K562 (cell line): ENCODE measurements around the gene SFR1. TPM values are rescaled to one million over a fixed set of nuclear protein-coding genes. Genes with fewer than 3 reads are reported as not detected.

Experiments used
- ATAC-seq: fragments of 200-7000 bp; cut with Tn5 transposase; 3 replicates; pipeline ENCODE4 v1.9.1; 2020; ENCODE audit warnings: moderate library complexity
- BruUV-seq: library from RNA; stranded (reverse); fragments of 400-500 nt; replicated peaks from 2 replicates; lab custom pipeline; 2021; lab: Mats Ljungman, UMichigan
- CTCF ChIA-PET: fragments of 300-600 bp; formaldehyde crosslinking; extraction: SDS; loops from one replicate; lab custom pipeline; 2021; ENCODE audit warnings: low intra/inter-chr PET ratio; lab: Yijun Ruan, JAX
- POLR2A ChIA-PET: fragments of 300-600, 350-650 bp; sonication (Branson Sonifier 250); formaldehyde crosslinking; extraction: SDS; loops from one replicate; lab custom pipeline; 2021; ENCODE audit warnings: antibody characterized with exemption, inconsistent platforms; lab: Yijun Ruan, JAX
- DNase-seq, 4 experiments: peaks; one replicate each; pipeline versions ENCODE4 v3.0.0 to v3.0.0-alpha.2; 2011 to 2018; ENCODE audit warnings: low spot score in 3 of 4, mixed read lengths in 3 of 4; ENCODE audit errors: extremely low read depth in 1 of 4
- FAIRE-seq: peaks from 2 replicates; lab custom pipeline; 2011; peaks lifted over from hg19 to GRCh38; lab: Jason Lieb, UNC
- H2AFZ ChIP-seq: 2 replicates; pipeline ENCODE4 v1.6.0; 2011; ENCODE audit warnings: low read depth, low read length, control low read depth, inconsistent platforms
- H3K27ac ChIP-seq: fragments of 200-600 bp; 3 replicates; pipeline ENCODE4 v1.8.0; 2011; ENCODE audit warnings: low read depth, mild to moderate bottlenecking, control low read depth, inconsistent platforms, low read length, moderate library complexity, mixed read lengths; ENCODE audit errors: extremely low read depth
- H3K27me3 ChIP-seq, 2 experiments: fragments of 300-600 bp in 1 of 2; 2 replicates in 1 of 2; 3 replicates in 1 of 2; pipeline versions ENCODE4 v1.6.0 to v1.8.0; 2011; ENCODE audit warnings: inconsistent platforms in 2 of 2, low read length in 2 of 2, mild to moderate bottlenecking in 1 of 2, mixed read lengths in 1 of 2, moderate library complexity in 1 of 2; ENCODE audit not compliant: control insufficient read depth in 2 of 2, insufficient read depth in 2 of 2
- H3K36me3 ChIP-seq: fragments of 300-600 bp; 3 replicates; pipeline ENCODE4 v1.8.0; 2011; ENCODE audit warnings: mild to moderate bottlenecking, low read length, inconsistent platforms; ENCODE audit not compliant: control insufficient read depth, insufficient read depth
- H3K4me1 ChIP-seq, 2 experiments: fragments of 200-600 bp in 1 of 2; replicated peaks in 1 of 2; 2 replicates in 1 of 2; 3 replicates in 1 of 2; pipeline versions ENCODE4 v1.5.1 to v1.8.0; 2011; ENCODE audit warnings: inconsistent platforms in 2 of 2, low read length in 2 of 2, mild to moderate bottlenecking in 1 of 2, mixed read lengths in 1 of 2, moderate library complexity in 1 of 2; ENCODE audit not compliant: control insufficient read depth in 2 of 2, insufficient read depth in 2 of 2
- H3K4me2 ChIP-seq: 2 replicates; pipeline ENCODE4 v1.6.1; 2011; ENCODE audit warnings: low read length, control low read depth, inconsistent platforms, mixed read lengths; ENCODE audit not compliant: insufficient read depth
- H3K4me3 ChIP-seq: fragments of 200-600 bp; sonication (generic), shearing (Covaris generic); 2 replicates; pipeline ENCODE4 v1.5.1; 2016; ENCODE audit warnings: control low read depth, inconsistent platforms
- H3K79me2 ChIP-seq: fragments of 200-600 bp; 3 replicates; pipeline ENCODE4 v1.8.0; 2011; ENCODE audit warnings: low read length, inconsistent platforms; ENCODE audit not compliant: control insufficient read depth, insufficient read depth
- H3K9ac ChIP-seq, 2 experiments: 2 replicates each; pipeline versions ENCODE4 v1.6.0 to v1.6.1; 2011; ENCODE audit warnings: low read depth in 2 of 2, low read length in 2 of 2, control low read depth in 1 of 2, inconsistent platforms in 1 of 2, mild to moderate bottlenecking in 1 of 2, mixed read lengths in 1 of 2; ENCODE audit not compliant: insufficient read depth in 1 of 2
- H3K9me1 ChIP-seq: one replicate; pipeline ENCODE4 v1.6.0; 2011; ENCODE audit warnings: inconsistent platforms, mild to moderate bottlenecking, low read length, moderate library complexity; ENCODE audit not compliant: control insufficient read depth, insufficient read depth
- H3K9me3 ChIP-seq: replicated peaks from 2 replicates; pipeline ENCODE4 v1.5.1; 2011; ENCODE audit warnings: low read depth, low read length, inconsistent platforms; ENCODE audit not compliant: control insufficient read depth, insufficient read depth
- H4K20me1 ChIP-seq: replicated peaks from 2 replicates; pipeline ENCODE4 v1.6.1; 2011; ENCODE audit warnings: low read length, inconsistent platforms, mixed read lengths; ENCODE audit not compliant: control insufficient read depth, insufficient read depth
- CLOCK ChIP-seq: fragments of 250-450 bp; sonication (Bioruptor Pico); IDR thresholded peaks from 2 replicates; pipeline ENCODE4 v1.4.0; 2020; ENCODE audit warnings: mild to moderate bottlenecking, moderate library complexity, borderline replicate concordance
- E2F8 ChIP-seq: fragments of 450-650 bp; IDR thresholded peaks from 2 replicates; pipeline ENCODE4 v1.7.1; 2018; ENCODE audit warnings: mild to moderate bottlenecking, low read depth; ENCODE audit not compliant: partially characterized antibody
- ERF ChIP-seq: fragments of 450-650 bp; formaldehyde crosslinking; IDR thresholded peaks from 2 replicates; pipeline ENCODE4 v1.4.0; 2020; ENCODE audit warnings: mild to moderate bottlenecking, mixed read lengths
- GABPA ChIP-seq: fragments of 200-800 bp; sonication (Bioruptor generic); conservative IDR thresholded peaks from 2 replicates; pipeline ENCODE4 v1.6.1; 2016; ENCODE audit warnings: low read depth, missing genetic modification characterization, missing compliant biosample characterization
- MCM3 ChIP-seq: fragments of 450-650 bp; IDR thresholded peaks from 2 replicates; pipeline ENCODE4 v1.6.1; 2016
- POLR2A ChIP-seq: fragments of 450-650 bp; conservative IDR thresholded peaks from 2 replicates; pipeline ENCODE4 v1.6.1; 2016
- RAD51 ChIP-seq: fragments of 450-650 bp; IDR thresholded peaks from 2 replicates; pipeline ENCODE4 v1.7.1; 2016; ENCODE audit warnings: low read depth, mild to moderate bottlenecking, borderline replicate concordance
- RBM14 ChIP-seq: fragments of 200-400 bp; formaldehyde crosslinking; IDR thresholded peaks from 2 replicates; pipeline ENCODE4 v1.6.1; 2018; ENCODE audit warnings: low read depth, mild to moderate bottlenecking, low read length, moderate library complexity, borderline replicate concordance; ENCODE audit not compliant: insufficient read depth
- TRIM25 ChIP-seq: fragments of 450-650 bp; IDR thresholded peaks from 2 replicates; pipeline ENCODE4 v1.7.0; 2016; ENCODE audit warnings: borderline replicate concordance
- UBTF ChIP-seq, 2 experiments: IDR thresholded peaks; 2 replicates each; pipeline ENCODE4 v1.6.1; 2012; ENCODE audit warnings: improper control_type of control experiment in 2 of 2, low read depth in 2 of 2, low read length in 2 of 2, borderline replicate concordance in 1 of 2
- ZNF668 ChIP-seq: fragments of 250-450 bp; sonication (Bioruptor Pico); IDR thresholded peaks from 2 replicates; pipeline ENCODE4 v1.8.0; 2022; ENCODE audit warnings: mild to moderate bottlenecking, inconsistent platforms
- WGBS: fragments of 100-300 bp; shearing (Covaris generic); methylation state at CpG from one replicate; pipeline ENCODE4 v1.1.6; 2016; ENCODE audit warnings: low coverage, mixed read lengths; ENCODE audit not compliant: insufficient coverage; ENCODE audit errors: missing lambda C conversion rate; 5-methylcytosine and 5-hydroxymethylcytosine counted together
- in situ Hi-C: fragments of 300-500 bp; cut with MboI; formaldehyde crosslinking; loops from 4 replicates; pipeline ENCODE4 v1.15.0; 2018; ENCODE audit warnings: inconsistent platforms, mixed read lengths
- intact Hi-C: fragments of 100-400 bp; cut with micrococcal nuclease; formaldehyde crosslinking; loops from 2 replicates; pipeline ENCODE4 v1.14.2; 2022
- polyA plus RNA-seq, 8 experiments: library from polyadenylated mRNA; depleted of rRNA in 4 of 8; stranded (reverse) in 5 of 8; unstranded in 3 of 8; fragments of >200 nt; fragmentation: Nextera tagmentation in 2 of 8; fragmentation: Illumina TruSeq in 1 of 8; extraction: Ambion mirVana in 2 of 8; extraction: Trizol in 1 of 8; gene quantifications; 2 replicates each; pipeline versions ENCODE4 v1.2.1 to v1.2.3, GENCODE V29; 2011 to 2014; ENCODE audit warnings: inconsistent platforms in 1 of 8, missing spikeins in 1 of 8
- total RNA-seq, 7 experiments: library from RNA; depleted of rRNA in 6 of 7; stranded (reverse); fragments of >200 nt in 6 of 7; fragmentation: Illumina TruSeq in 2 of 7; extraction: Trizol in 2 of 7; gene quantifications; 2 replicates each; pipeline versions ENCODE4 v1.2.1 to v1.2.3, GENCODE V29; 2011 to 2021; ENCODE audit warnings: low replicate concordance in 1 of 7

SFR1 gene
- total and polyA plus RNA-seq, 9 of the 15 experiments (the other 6 are each of a cell fraction or from before 2014, with no cell fraction given), result 4.3 to 18.7 (median 9.1) TPM

- TF ChIP-seq RBM14, result no peak
- TF ChIP-seq, all 486 proteins: peak for 4
Measured at GRCh38 chr10:104080762-104081161, 41.2 kb upstream of the SFR1 start (continued).

- POLR2A ChIA-PET, result no interaction called here
- H4K20me1 ChIP-seq, result no peaks in the 10 kb centered on the region
- H3K36me3 ChIP-seq, result no peaks in the 10 kb centered on the region
- in situ Hi-C loops (no loop called here), intact Hi-C loops (no loop called here)
- BruUV-seq, result no TSS peak
- H3K4me2 ChIP-seq, result no peak overlapping the region
- DNase-seq (no peak), FAIRE-seq (no peak), ATAC-seq (no peak)
- no peaks in the 10 kb centered on the region for H3K4me1 ChIP-seq
- H2AFZ ChIP-seq, result no peak overlapping the region
- H3K9me3 ChIP-seq, result no peaks in the 10 kb centered on the region
- 3% methylated on average over 5 of the region's 5 CpGs for WGBS
- no peak overlapping the region for H3K9ac ChIP-seq
- CTCF ChIA-PET, result no interaction called here
- no peak overlapping the region for H3K4me3 ChIP-seq
- H3K9me1 ChIP-seq, result no peaks in the 10 kb centered on the region
- 0 out of 5 replicates have a peak, but pooled peaks cover 0 to 4% of the 10 kb centered on the region in 2 experiments for H3K27me3 ChIP-seq
- H3K79me2 ChIP-seq, result no peaks in the 10 kb centered on the region
- H3K27ac ChIP-seq, result no peak overlapping the region
- TF ChIP-seq CLOCK (CRISPR knock-in tag) (no peak), UBTF (IDR thresholded peaks at IDR 0.05; ENCODE audit: borderline replicate concordance in 1 of 2, low read depth in 2 of 2, low read length in 2 of 2) (no peak), GABPA (tag) (no peak), POLR2A (no peak), MCM3 (no peak), TRIM25 (no peak), E2F8 (no peak), ZNF668 (CRISPR knock-in tag) (no peak), ERF (CRISPR knock-in tag) (no peak), RAD51 (no peak)
Measured at GRCh38 chr10:104081998-104082397, 40.0 kb upstream of the SFR1 start.
